ENCODE measurements around the gene BTN1A1. TPM values are rescaled to one million over a fixed set of nuclear protein-coding genes. Genes with fewer than 3 reads are reported as not detected.
A peak's percentile ranks its signal among the peaks of the same experiment; 100 is the strongest.

The BTN1A1 gene
- total and polyA plus RNA-seq, 9 of the 15 experiments (the other 6 are each of a cell fraction or from before 2014, with no cell fraction given) = 0.01 to 0.15 (median 0.06) TPM; not detected in 4

GRCh38 chr6:26552205-26552604 is 52.1 kb downstream of the BTN1A1 start (continued):
- TF ChIP-seq, protein P1, sequence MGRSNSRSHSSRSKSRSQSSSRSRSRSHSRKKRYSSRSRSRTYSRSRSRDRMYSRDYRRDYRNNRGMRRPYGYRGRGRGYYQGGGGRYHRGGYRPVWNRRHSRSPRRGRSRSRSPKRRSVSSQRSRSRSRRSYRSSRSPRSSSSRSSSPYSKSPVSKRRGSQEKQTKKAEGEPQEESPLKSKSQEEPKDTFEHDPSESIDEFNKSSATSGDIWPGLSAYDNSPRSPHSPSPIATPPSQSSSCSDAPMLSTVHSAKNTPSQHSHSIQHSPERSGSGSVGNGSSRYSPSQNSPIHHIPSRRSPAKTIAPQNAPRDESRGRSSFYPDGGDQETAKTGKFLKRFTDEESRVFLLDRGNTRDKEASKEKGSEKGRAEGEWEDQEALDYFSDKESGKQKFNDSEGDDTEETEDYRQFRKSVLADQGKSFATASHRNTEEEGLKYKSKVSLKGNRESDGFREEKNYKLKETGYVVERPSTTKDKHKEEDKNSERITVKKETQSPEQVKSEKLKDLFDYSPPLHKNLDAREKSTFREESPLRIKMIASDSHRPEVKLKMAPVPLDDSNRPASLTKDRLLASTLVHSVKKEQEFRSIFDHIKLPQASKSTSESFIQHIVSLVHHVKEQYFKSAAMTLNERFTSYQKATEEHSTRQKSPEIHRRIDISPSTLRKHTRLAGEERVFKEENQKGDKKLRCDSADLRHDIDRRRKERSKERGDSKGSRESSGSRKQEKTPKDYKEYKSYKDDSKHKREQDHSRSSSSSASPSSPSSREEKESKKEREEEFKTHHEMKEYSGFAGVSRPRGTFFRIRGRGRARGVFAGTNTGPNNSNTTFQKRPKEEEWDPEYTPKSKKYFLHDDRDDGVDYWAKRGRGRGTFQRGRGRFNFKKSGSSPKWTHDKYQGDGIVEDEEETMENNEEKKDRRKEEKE (IDR thresholded peaks at IDR 0.05; ENCODE audit: borderline replicate concordance in 1 of 2, control insufficient read depth in 1 of 2, low read depth in 2 of 2, low read length in 1 of 2) = no peak
- TF ChIP-seq ADNP (tag; IDR thresholded peaks at IDR 0.05) (no peak), SRSF1 (IDR thresholded peaks at IDR 0.05; ENCODE audit: low read depth, low read length) (no peak), CEBPZ (IDR thresholded peaks at IDR 0.05; ENCODE audit: borderline replicate concordance, low read depth, low read length) (no peak), XRCC3 (IDR thresholded peaks at IDR 0.05) (no peak), SIN3A (IDR thresholded peaks at IDR 0.05; ENCODE audit: borderline replicate concordance in 2 of 2, control insufficient read depth in 1 of 2, low read depth in 2 of 2, low read length in 2 of 2) (no peak), DPF2 (IDR thresholded peaks at IDR 0.05) (peak; percentile 64), HNRNPK (IDR thresholded peaks at IDR 0.05; ENCODE audit: low read depth, low read length, poor library complexity, severe bottlenecking) (no peak), ZNF589 (CRISPR knock-in tag; IDR thresholded peaks at IDR 0.05; ENCODE audit: low read depth) (no peak), RFX7 (CRISPR knock-in tag; IDR thresholded peaks at IDR 0.05) (no peak), NELFE (IDR thresholded peaks at IDR 0.05; ENCODE audit: insufficient read depth, insufficient read length) (no peak), ZNF174 (CRISPR knock-in tag; IDR thresholded peaks at IDR 0.05) (no peak), MCM5 (IDR thresholded peaks at IDR 0.05; ENCODE audit: low read depth) (no peak), RBM34 (IDR thresholded peaks at IDR 0.05; ENCODE audit: borderline replicate concordance, insufficient read depth, low read length) (no peak), ZFP30 (CRISPR knock-in tag; IDR thresholded peaks at IDR 0.05; ENCODE audit: borderline replicate concordance) (no peak), HES1 (IDR thresholded peaks at IDR 0.05; ENCODE audit: low read depth) (no peak), CBFA2T3 (IDR thresholded peaks at IDR 0.05) (peak; percentile 32; the same call in 1 of the 2 replicates), SNRNP70 (optimal IDR thresholded peaks at IDR 0.05; ENCODE audit: low read depth, low read length) (no peak)
- TF ChIP-seq, protein P2, sequence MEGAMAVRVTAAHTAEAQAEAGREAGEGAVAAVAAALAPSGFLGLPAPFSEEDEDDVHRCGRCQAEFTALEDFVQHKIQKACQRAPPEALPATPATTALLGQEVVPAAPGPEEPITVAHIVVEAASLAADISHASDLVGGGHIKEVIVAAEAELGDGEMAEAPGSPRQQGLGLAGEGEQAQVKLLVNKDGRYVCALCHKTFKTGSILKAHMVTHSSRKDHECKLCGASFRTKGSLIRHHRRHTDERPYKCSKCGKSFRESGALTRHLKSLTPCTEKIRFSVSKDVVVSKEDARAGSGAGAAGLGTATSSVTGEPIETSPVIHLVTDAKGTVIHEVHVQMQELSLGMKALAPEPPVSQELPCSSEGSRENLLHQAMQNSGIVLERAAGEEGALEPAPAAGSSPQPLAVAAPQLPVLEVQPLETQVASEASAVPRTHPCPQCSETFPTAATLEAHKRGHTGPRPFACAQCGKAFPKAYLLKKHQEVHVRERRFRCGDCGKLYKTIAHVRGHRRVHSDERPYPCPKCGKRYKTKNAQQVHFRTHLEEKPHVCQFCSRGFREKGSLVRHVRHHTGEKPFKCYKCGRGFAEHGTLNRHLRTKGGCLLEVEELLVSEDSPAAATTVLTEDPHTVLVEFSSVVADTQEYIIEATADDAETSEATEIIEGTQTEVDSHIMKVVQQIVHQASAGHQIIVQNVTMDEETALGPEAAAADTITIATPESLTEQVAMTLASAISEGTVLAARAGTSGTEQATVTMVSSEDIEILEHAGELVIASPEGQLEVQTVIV (CRISPR knock-in tag; IDR thresholded peaks at IDR 0.05; ENCODE audit: borderline replicate concordance) = no peak
